ENCODE measurements around the gene KIAA1586.

DNA sequence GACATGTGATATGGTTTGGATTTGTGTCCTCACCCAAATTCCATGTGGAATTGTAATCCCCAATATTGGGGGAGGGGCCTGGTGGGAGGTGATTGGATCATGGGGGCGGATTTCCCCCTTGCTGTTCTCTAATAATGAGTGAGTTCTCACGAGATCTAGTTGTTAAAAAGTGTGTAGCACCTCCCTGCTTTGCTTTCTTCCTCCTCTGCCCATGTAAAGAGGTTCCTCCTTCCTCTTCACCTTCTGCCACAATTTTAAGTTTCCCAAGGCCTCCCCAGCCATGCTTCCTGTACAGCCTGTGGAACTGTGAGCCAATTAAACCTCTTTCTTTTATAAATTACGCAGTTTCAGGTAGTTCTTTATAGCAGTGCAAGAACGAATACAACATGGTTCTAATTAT, 41.4 kb downstream of the KIAA1586 start:
- no peak for TF ChIP-seq POLR2AphosphoS5 (IDR thresholded peaks at IDR 0.05; ENCODE audit: low read depth, low read length)
- TF ChIP-seq POLR2A (IDR thresholded peaks at IDR 0.05; ENCODE audit: low read depth, low read length) = no peak
